Progenitor cell of endocrine pancreas (in vitro differentiated cells): Measurements from ENCODE around the gene PHF19. TPM values are rescaled to one million over a fixed set of nuclear protein-coding genes. Genes with fewer than 3 reads are reported as not detected.

Source experiments
- DNase-seq: peaks from one replicate; pipeline ENCODE4 v3.0.0; 2021; ENCODE audit warnings: low spot score; ENCODE audit not compliant: unreplicated experiment
- H3K27ac Mint-ChIP-seq: 2 replicates; pipeline ENCODE4 v1.8.0; 2021; ENCODE audit warnings: mild to moderate bottlenecking, moderate library complexity, mixed read lengths
- H3K27me3 Mint-ChIP-seq: 2 replicates; pipeline ENCODE4 v1.8.0; 2021; ENCODE audit warnings: mixed read lengths
- H3K36me3 Mint-ChIP-seq: 2 replicates; pipeline ENCODE4 v1.8.0; 2022; ENCODE audit warnings: mixed read lengths; ENCODE audit not compliant: insufficient read depth
- H3K4me1 Mint-ChIP-seq: 2 replicates; pipeline ENCODE4 v1.8.0; 2021; ENCODE audit warnings: low read depth, mixed read lengths
- H3K4me3 Mint-ChIP-seq: 2 replicates; pipeline ENCODE4 v1.8.0; 2021; ENCODE audit warnings: low read depth, mild to moderate bottlenecking, moderate library complexity, mixed read lengths
- H3K9me3 Mint-ChIP-seq: 2 replicates; pipeline ENCODE4 v1.8.0; 2021; ENCODE audit warnings: low read depth, mixed read lengths
- CTCF ChIP-seq: fragments of 200-600 bp; sonication (generic); IDR thresholded peaks from one replicate; pipeline ENCODE4 v1.5.0; 2021; ENCODE audit warnings: antibody characterized with exemption, mild to moderate bottlenecking; ENCODE audit not compliant: unreplicated experiment
- total RNA-seq: library from RNA; stranded (reverse); gene quantifications from 2 replicates; pipeline ENCODE4 v1.2.1, GENCODE V29; 2021

Gene PHF19
- total RNA-seq, 1 donor from 2014 or later, result 27.2 TPM

GRCh38 chr9:120877276-120878034 is 467 bp upstream of the PHF19 start:
- DNase-seq, result peak; percentile 47
- Mint-ChIP-seq H3K4me1 (peaks cover 14% of the 10 kb centered on the region), H3K27me3 (peaks cover 37% of the 10 kb centered on the region), H3K36me3 (no peaks in the 10 kb centered on the region), H3K9me3 (no peaks in the 10 kb centered on the region), H3K4me3 (peak overlapping the region; percentile 89), H3K27ac (peak overlapping the region; percentile 75)
- no peak for TF ChIP-seq CTCF

GRCh38 chr9:120875954-120876841 is 790 bp downstream of the PHF19 start:
- TF ChIP-seq CTCF, result peak; percentile 7
- H3K4me3 Mint-ChIP-seq, result peak overlapping the region; percentile 66
- H3K27ac Mint-ChIP-seq, result peak overlapping the region; percentile 63
- peaks cover 14% of the 10 kb centered on the region for H3K4me1 Mint-ChIP-seq
- H3K9me3 Mint-ChIP-seq, result no peaks in the 10 kb centered on the region
- peak; percentile 37 for DNase-seq
- peaks cover 37% of the 10 kb centered on the region for H3K27me3 Mint-ChIP-seq
- peaks cover 1% of the 10 kb centered on the region for H3K36me3 Mint-ChIP-seq

GRCh38 chr9:120875643-120875953 is 1.4 kb downstream of the PHF19 start:
- Mint-ChIP-seq H3K4me3 (peak overlapping the region; percentile 65), H3K27ac (peak overlapping the region; percentile 63), H3K9me3 (no peaks in the 10 kb centered on the region)

GRCh38 chr9:120875195-120875565 is 1.8 kb downstream of the PHF19 start:
- DNase-seq, result no peak
- H3K4me3 Mint-ChIP-seq, result no peak overlapping the region
- peaks cover 1% of the 10 kb centered on the region for H3K36me3 Mint-ChIP-seq
- H3K9me3 Mint-ChIP-seq, result no peaks in the 10 kb centered on the region
- peaks cover 14% of the 10 kb centered on the region for H3K4me1 Mint-ChIP-seq
- no peak for TF ChIP-seq CTCF
- peaks cover 30% of the 10 kb centered on the region for H3K27me3 Mint-ChIP-seq
- no peak overlapping the region for H3K27ac Mint-ChIP-seq

More at GRCh38 chr9:120875643-120875953, 1.4 kb downstream of the PHF19 start:
- TF ChIP-seq CTCF, result no peak
- H3K36me3 Mint-ChIP-seq, result peaks cover 1% of the 10 kb centered on the region
- DNase-seq, result no peak
- H3K27me3 Mint-ChIP-seq, result peaks cover 33% of the 10 kb centered on the region
- H3K4me1 Mint-ChIP-seq, result peaks cover 14% of the 10 kb centered on the region
